Caco-2 (cell line): ENCODE data around the gene EIF3L. TPM values are rescaled to one million over a fixed set of nuclear protein-coding genes. Genes with fewer than 3 reads are reported as not detected.

Experiments
- BruUV-seq: library from RNA; stranded (reverse); fragments of 400-500 nt; replicated peaks from 2 replicates; lab custom pipeline; 2021; lab: Mats Ljungman, UMichigan
- CTCF ChIA-PET: fragments of 300-600 bp; sonication (Branson Sonifier 250); formaldehyde crosslinking; loops from one replicate; lab custom pipeline; 2022; ENCODE audit warnings: antibody characterized with exemption; lab: Charles Lee
- POLR2A ChIA-PET: fragments of 300-600 bp; sonication (Branson Sonifier 250); formaldehyde crosslinking; loops from one replicate; lab custom pipeline; 2022; ENCODE audit warnings: antibody characterized with exemption; lab: Charles Lee
- DNase-seq, 2 experiments: peaks; one replicate each; pipeline versions ENCODE4 v3.0.0 to v3.0.0-alpha.2; 2020 to 2022
- H3K27me3 ChIP-seq: replicated peaks from 2 replicates; pipeline ENCODE4 v1.6.0; 2011; ENCODE audit warnings: low read length; ENCODE audit not compliant: control insufficient read depth, insufficient read depth
- H3K36me3 ChIP-seq: 2 replicates; pipeline ENCODE4 v1.5.1; 2011; ENCODE audit warnings: low read length; ENCODE audit not compliant: control insufficient read depth, insufficient read depth
- H3K4me1 ChIP-seq: fragments of 250-450 bp; sonication (Bioruptor Pico); 2 replicates; pipeline ENCODE4 v1.5.1; 2020; ENCODE audit warnings: mild to moderate bottlenecking
- H3K4me3 ChIP-seq: 2 replicates; pipeline ENCODE4 v1.5.1; 2011; ENCODE audit warnings: low read depth, mild to moderate bottlenecking, control low read depth, low read length
- H3K9me3 ChIP-seq: fragments of 250-450 bp; sonication (Bioruptor Pico); 2 replicates; pipeline ENCODE4 v1.5.1; 2020; ENCODE audit warnings: mild to moderate bottlenecking, moderate library complexity
- H3K27ac Mint-ChIP-seq: one replicate; pipeline ENCODE4 v1.8.0; 2022; ENCODE audit warnings: mixed read lengths; ENCODE audit not compliant: unreplicated experiment
- H3K27me3 Mint-ChIP-seq: one replicate; pipeline ENCODE4 v1.8.0; 2022; ENCODE audit warnings: mixed read lengths; ENCODE audit not compliant: insufficient read depth, unreplicated experiment
- H3K36me3 Mint-ChIP-seq: one replicate; pipeline ENCODE4 v1.8.0; 2022; ENCODE audit warnings: mild to moderate bottlenecking, mixed read lengths; ENCODE audit not compliant: insufficient read depth, unreplicated experiment
- H3K4me1 Mint-ChIP-seq: one replicate; pipeline ENCODE4 v1.8.0; 2022; ENCODE audit warnings: low read depth, mixed read lengths; ENCODE audit not compliant: unreplicated experiment
- H3K4me3 Mint-ChIP-seq: one replicate; pipeline ENCODE4 v1.8.0; 2022; ENCODE audit warnings: mild to moderate bottlenecking, moderate library complexity, mixed read lengths; ENCODE audit not compliant: unreplicated experiment
- H3K9me3 Mint-ChIP-seq: one replicate; pipeline ENCODE4 v1.8.0; 2022; ENCODE audit warnings: mixed read lengths; ENCODE audit not compliant: unreplicated experiment
- intact Hi-C: fragments of 100-400 bp; cut with micrococcal nuclease; formaldehyde crosslinking; loops from one replicate; pipeline ENCODE4 v1.10.0; 2022; ENCODE audit not compliant: unreplicated experiment
- total RNA-seq: library from RNA; stranded (reverse); gene quantifications from 2 replicates; pipeline ENCODE4 v1.2.3, GENCODE V29; 2022
- TF ChIP-seq, protein P1 (sequence below), 2 experiments: fragments of 200-600 bp in 1 of 2; IDR thresholded peaks; 1 replicate in 1 of 2; 2 replicates in 1 of 2; pipeline versions ENCODE4 v1.5.1 to v1.8.0; 2011 to 2022; ENCODE audit warnings: antibody characterized with exemption in 1 of 2, control low read depth in 1 of 2, inconsistent platforms in 1 of 2, low read depth in 1 of 2, low read length in 1 of 2, mild to moderate bottlenecking in 1 of 2, moderate library complexity in 1 of 2; ENCODE audit not compliant: insufficient read depth in 1 of 2, severe bottlenecking in 1 of 2, unreplicated experiment in 1 of 2

Gene EIF3L
- total RNA-seq, 1 experiment from 2014 or later, result 554 TPM

DNA sequence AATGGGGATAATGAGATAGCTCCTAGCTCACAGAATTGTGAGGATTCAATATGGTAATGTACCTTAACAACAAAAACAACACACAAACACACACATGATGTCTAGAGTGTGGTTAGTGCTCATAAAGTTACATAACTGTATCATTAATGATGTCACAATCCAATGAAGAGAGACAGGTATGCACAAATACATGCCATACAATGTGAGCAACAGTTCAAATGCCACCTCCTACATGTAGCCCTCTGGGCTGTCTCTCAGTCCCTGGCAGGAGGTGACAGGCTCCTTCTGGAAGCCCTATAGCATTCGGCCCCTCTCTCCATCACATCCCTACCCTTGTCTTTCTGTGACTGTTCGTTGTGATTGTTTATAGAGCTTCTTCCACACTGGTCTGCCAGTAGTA is 48.6 kb downstream of the EIF3L start:
- Histone ChIP-seq H3K36me3 (no peaks in the 10 kb centered on the region), H3K27me3 (no peaks in the 10 kb centered on the region), H3K4me3 (no peak overlapping the region), H3K9me3 (no peaks in the 10 kb centered on the region), H3K4me1 (peaks cover 58% of the 10 kb centered on the region)
- BruUV-seq, result no TSS peak
- Mint-ChIP-seq H3K4me1 (peaks cover 35% of the 10 kb centered on the region), H3K9me3 (no peaks in the 10 kb centered on the region), H3K27me3 (no peaks in the 10 kb centered on the region), H3K36me3 (peaks cover 23% of the 10 kb centered on the region), H3K27ac (peak overlapping the region; percentile 47), H3K4me3 (no peak overlapping the region)
- no peak for DNase-seq
- ChIA-PET CTCF (interaction anchor here (0.6 to 3.4 kb wide), 4 partner anchors 8 to 836 kb away, joined by 3 to 17 read pairs (median 6); partner anchors contain the start of gene MICALL1), POLR2A (interaction anchor here (0.6 to 3.2 kb wide), 2 partner anchors 8 to 283 kb away, joined by 4 to 17 read pairs; partner anchors contain the start of gene MICALL1)
- TF ChIP-seq, protein P1, sequence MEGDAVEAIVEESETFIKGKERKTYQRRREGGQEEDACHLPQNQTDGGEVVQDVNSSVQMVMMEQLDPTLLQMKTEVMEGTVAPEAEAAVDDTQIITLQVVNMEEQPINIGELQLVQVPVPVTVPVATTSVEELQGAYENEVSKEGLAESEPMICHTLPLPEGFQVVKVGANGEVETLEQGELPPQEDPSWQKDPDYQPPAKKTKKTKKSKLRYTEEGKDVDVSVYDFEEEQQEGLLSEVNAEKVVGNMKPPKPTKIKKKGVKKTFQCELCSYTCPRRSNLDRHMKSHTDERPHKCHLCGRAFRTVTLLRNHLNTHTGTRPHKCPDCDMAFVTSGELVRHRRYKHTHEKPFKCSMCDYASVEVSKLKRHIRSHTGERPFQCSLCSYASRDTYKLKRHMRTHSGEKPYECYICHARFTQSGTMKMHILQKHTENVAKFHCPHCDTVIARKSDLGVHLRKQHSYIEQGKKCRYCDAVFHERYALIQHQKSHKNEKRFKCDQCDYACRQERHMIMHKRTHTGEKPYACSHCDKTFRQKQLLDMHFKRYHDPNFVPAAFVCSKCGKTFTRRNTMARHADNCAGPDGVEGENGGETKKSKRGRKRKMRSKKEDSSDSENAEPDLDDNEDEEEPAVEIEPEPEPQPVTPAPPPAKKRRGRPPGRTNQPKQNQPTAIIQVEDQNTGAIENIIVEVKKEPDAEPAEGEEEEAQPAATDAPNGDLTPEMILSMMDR (IDR thresholded peaks at IDR 0.05; ENCODE audit: insufficient read depth in 1 of 2, low read depth in 1 of 2, low read length in 1 of 2, severe bottlenecking in 1 of 2, unreplicated experiment in 1 of 2), result no peak
- intact Hi-C loops, result no loop called here

DNA sequence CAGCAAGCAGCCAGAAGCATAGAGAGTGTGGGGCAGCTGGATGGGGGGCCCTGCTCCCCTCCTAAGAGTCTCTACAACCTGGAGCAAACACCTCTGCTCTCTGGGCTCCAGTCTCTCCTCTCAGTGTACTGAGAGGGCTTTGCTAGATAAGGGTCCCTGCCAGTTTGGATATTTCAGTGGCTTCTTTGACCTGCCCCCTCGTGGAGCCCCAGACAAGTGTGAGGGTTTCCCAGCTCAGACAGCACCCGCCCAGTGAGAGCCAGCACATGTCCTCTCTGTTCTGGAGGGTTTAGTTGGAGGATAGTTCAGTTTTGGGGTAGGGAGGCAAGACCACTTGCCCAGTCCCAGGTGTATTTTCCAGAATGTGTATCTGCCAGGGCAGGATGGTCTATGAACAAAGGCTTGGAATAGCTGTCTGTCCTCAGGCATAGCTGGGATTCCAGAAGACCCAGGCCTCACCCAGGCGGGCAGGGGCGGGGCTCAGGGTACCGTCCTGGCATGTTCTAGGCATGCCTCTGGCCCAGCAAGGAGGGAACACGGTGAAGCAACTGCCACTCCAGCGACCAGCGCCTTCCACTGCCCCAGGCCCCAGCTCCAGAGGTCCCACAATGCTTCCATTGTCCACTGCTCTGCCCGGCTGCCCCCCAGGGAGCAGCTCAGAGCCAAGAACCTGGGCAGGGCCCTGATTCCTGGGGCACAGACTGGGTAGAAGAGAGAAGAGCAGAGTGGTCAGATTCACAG is 49.4 kb downstream of the EIF3L start:
- no peak overlapping the region for H3K4me3 ChIP-seq
- Mint-ChIP-seq H3K4me1 (peaks cover 27% of the 10 kb centered on the region), H3K4me3 (no peak overlapping the region), H3K27me3 (no peaks in the 10 kb centered on the region), H3K27ac (peak overlapping the region; percentile 47), H3K36me3 (peaks cover 15% of the 10 kb centered on the region), H3K9me3 (no peaks in the 10 kb centered on the region)
- POLR2A ChIA-PET, result no interaction called here
- CTCF ChIA-PET, result interaction anchor here (0.6 to 3.4 kb wide), 2 partner anchors 11 to 835 kb away, joined by 3 to 17 read pairs; no protein-coding TSS in a partner anchor
- H3K27me3 ChIP-seq, result no peaks in the 10 kb centered on the region
- TF ChIP-seq, protein P1 (IDR thresholded peaks at IDR 0.05; ENCODE audit: insufficient read depth in 1 of 2, low read depth in 1 of 2, low read length in 1 of 2, severe bottlenecking in 1 of 2, unreplicated experiment in 1 of 2), result no peak
- DNase-seq, result peak; percentile 32 to 67
- no peaks in the 10 kb centered on the region for H3K36me3 ChIP-seq
- no peaks in the 10 kb centered on the region for H3K9me3 ChIP-seq
- H3K4me1 ChIP-seq, result peaks cover 50% of the 10 kb centered on the region
- no TSS peak for BruUV-seq
- intact Hi-C loops, result no loop called here

DNA sequence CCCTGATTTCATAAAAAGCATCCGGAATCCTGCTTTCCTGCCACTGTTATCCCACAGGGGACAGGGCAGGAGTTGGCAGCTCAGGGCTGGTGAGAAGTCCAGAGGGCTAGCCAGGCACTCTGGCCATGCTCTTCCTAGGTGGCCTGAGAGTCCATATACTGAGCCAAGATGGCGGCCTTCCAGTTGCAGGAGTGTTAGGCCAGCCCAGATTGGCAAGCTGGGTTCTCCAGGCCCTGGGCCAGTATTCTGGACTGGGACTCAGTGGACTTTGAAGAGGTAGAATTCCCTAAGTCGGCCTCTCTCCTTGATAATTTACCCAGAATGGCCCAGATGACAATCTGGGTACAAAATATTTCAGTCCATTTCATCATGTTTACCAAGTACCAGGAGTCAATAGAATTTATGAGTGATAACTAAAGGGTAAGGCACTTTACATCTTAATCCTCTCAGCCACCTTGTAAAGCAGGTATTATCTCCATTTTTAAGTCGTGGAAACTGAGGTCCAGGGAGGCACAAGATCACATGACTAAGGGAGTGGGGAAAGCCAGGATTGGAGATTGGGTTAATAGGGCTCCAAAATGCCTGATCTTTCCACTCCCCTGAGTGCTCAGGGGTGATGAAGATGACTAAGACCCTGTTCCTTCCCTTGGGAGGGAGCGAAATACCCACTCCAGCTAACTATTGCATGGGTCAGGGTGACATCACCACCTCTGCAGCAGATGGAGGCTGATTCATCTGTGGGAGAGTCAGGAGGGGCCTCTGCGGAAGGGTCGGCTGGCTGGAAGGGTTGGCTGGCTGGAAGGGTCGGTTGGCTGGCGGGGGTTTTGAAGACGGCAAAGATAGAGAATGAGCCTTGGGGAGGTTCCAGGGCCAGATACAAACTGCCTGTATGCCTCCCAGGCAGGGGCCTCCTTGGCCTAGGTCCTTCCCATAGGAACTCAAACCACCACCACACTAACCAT is 55.6 kb downstream of the EIF3L start:
- H3K36me3 ChIP-seq, result no peaks in the 10 kb centered on the region
- H3K27ac Mint-ChIP-seq, result peak overlapping the region; percentile 95
- intact Hi-C loops, result no loop called here
- DNase-seq, result peak; percentile 60 to 68
- peaks cover 15% of the 10 kb centered on the region for H3K4me1 Mint-ChIP-seq
- H3K9me3 Mint-ChIP-seq, result no peaks in the 10 kb centered on the region
- H3K27me3 ChIP-seq, result no peaks in the 10 kb centered on the region
- H3K4me3 Mint-ChIP-seq, result peak overlapping the region; percentile 91
- H3K27me3 Mint-ChIP-seq, result no peaks in the 10 kb centered on the region
- TSS peak; percentile 69 for BruUV-seq
- no peaks in the 10 kb centered on the region for H3K9me3 ChIP-seq
- TF ChIP-seq, protein P1 (IDR thresholded peaks at IDR 0.05; ENCODE audit: insufficient read depth in 1 of 2, low read depth in 1 of 2, low read length in 1 of 2, severe bottlenecking in 1 of 2, unreplicated experiment in 1 of 2), result no peak
- peak overlapping the region; percentile 69; the same call in 1 of the 2 replicates for H3K4me3 ChIP-seq
- POLR2A ChIA-PET, result interaction anchor here (0.6 to 2.7 kb wide), 5 partner anchors 8 to 261 kb away, joined by 3 to 17 read pairs (median 6); no protein-coding TSS in a partner anchor
- CTCF ChIA-PET, result interaction anchor here (0.6 to 1.7 kb wide), 3 partner anchors 8 to 640 kb away, joined by 3 to 10 read pairs (median 4); no protein-coding TSS in a partner anchor
- H3K36me3 Mint-ChIP-seq, result peaks cover 18% of the 10 kb centered on the region
- H3K4me1 ChIP-seq, result peaks cover 25% of the 10 kb centered on the region
